GM12872 (cell line): Measurements from ENCODE around the gene DNAJB8.

Source experiments
- TF ChIP-seq, protein P1 (sequence below): IDR thresholded peaks from 3 replicates; pipeline ENCODE4 v1.5.1; 2011; ENCODE audit warnings: low read depth, mild to moderate bottlenecking, low read length, moderate library complexity; ENCODE audit not compliant: insufficient read depth

Gene DNAJB8

DNA sequence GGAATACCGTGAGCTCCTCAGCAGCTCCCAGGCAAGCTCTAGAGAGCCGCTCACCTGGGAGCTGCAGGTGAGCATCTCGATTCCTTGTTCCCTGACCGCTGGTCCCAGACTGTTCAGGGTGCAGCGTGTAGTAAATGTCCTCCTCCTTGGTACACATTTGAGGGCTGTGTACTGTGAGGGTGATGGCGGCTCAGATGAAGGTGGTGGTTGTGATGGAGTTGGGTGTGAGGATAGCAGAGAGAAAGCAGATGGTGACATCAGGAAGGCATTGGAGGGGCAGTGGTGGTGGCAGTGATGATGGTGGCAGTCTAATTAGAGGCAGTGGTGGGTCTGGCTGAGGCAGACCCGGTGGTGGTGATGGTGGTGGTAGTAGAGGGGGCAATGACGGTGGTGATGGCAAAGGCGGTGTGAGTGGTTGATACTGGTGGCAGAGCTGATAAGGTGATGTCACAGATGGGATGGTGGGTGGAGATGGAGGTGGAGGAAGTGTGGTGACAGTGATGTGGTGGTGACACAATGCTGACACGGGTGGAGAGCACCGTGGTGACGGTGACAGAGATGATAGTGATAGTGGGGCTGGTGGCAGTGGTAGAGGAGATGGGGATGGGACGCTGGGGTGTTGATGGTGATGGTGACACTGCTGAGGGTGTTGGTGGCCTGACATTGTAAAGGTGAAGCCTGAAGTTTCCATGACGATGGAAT, at the start of gene DNAJB8:
Gene DNAJB8, minus strand, starts transcription at position 51 of the 702 bp plus-strand sequence. CDS start 3,645 bp downstream, outside the sequence.
- TF ChIP-seq, protein P1, sequence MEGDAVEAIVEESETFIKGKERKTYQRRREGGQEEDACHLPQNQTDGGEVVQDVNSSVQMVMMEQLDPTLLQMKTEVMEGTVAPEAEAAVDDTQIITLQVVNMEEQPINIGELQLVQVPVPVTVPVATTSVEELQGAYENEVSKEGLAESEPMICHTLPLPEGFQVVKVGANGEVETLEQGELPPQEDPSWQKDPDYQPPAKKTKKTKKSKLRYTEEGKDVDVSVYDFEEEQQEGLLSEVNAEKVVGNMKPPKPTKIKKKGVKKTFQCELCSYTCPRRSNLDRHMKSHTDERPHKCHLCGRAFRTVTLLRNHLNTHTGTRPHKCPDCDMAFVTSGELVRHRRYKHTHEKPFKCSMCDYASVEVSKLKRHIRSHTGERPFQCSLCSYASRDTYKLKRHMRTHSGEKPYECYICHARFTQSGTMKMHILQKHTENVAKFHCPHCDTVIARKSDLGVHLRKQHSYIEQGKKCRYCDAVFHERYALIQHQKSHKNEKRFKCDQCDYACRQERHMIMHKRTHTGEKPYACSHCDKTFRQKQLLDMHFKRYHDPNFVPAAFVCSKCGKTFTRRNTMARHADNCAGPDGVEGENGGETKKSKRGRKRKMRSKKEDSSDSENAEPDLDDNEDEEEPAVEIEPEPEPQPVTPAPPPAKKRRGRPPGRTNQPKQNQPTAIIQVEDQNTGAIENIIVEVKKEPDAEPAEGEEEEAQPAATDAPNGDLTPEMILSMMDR = no peak

DNA sequence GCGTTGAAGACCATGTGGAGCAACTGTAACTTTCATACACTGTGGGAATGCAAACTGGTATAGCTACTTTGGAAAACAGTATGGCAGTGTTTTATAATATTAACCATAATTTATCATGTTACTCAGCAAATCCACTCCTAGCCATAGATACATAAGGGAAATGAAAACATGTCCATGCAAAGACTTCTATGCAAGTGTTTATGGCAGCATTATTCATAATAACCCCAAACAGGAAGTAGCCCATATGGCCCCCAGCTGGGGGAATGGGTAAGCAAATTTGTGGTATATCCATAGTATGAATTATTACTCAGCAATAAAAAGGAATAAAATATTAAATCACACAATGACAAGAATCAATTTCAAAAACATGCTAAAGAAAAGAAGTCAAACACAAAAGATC, 49.3 kb upstream of the DNAJB8 start:
- TF ChIP-seq, protein P1 = no peak

DNA sequence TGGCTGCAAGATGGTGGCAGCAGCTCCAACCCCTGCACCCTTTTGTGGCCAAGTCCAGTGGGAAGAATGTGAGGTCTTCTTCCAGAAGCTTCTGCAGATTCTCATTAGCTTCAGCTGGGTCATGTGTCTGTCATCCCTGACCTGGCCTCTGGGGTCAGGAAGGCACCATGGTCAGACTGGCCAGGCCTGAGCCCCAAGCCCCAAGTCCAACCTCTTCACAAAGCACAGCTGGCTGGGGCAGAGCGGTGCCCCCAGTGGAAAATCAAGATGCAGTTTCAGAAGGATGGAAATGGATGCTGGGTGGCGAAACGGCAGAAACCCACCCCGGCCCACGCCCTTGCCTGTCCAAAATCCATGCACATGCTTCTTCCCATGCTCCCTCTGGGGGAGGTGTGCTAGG, 42.2 kb upstream of the DNAJB8 start:
- TF ChIP-seq, protein P1 = no peak

DNA sequence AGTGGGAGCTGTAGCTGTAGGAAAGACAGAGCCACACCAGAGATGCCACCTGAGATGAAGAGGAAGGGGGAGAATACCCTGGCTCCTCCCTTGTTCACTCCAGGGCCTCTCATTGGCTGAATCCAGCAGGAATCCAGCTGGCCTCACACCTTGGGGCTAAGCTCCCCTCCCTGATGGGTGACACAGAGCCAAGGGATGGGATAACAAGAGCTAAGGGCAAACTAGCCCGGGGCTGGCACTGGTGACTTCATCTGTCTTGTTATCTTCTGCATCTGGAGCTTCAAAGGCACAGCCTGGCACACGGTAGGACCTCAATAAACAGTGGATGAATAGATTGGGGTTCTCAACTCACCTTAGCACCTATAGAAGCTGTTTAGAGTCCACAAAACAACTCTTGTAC, 40.1 kb upstream of the DNAJB8 start:
- TF ChIP-seq, protein P1 = no peak

DNA sequence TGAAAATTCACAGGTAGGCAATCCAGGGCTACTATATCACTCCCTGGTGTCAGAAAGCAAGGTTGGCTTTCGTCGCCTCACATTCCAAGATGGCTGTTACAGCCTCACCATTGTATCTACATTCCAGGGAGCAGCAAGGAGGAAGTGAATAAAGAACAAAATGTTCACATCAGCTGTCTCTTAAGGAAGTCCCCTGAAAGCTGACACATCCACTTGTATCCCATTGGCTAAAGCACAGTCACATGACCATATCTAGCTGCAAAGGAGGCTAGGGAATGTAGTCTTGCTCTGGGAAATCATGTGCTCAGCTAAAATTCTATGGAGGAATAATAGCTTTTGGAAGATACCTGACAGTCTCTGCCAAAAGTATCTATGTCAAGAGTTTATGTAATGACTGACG, 39.1 kb upstream of the DNAJB8 start:
- TF ChIP-seq, protein P1 = no peak

DNA sequence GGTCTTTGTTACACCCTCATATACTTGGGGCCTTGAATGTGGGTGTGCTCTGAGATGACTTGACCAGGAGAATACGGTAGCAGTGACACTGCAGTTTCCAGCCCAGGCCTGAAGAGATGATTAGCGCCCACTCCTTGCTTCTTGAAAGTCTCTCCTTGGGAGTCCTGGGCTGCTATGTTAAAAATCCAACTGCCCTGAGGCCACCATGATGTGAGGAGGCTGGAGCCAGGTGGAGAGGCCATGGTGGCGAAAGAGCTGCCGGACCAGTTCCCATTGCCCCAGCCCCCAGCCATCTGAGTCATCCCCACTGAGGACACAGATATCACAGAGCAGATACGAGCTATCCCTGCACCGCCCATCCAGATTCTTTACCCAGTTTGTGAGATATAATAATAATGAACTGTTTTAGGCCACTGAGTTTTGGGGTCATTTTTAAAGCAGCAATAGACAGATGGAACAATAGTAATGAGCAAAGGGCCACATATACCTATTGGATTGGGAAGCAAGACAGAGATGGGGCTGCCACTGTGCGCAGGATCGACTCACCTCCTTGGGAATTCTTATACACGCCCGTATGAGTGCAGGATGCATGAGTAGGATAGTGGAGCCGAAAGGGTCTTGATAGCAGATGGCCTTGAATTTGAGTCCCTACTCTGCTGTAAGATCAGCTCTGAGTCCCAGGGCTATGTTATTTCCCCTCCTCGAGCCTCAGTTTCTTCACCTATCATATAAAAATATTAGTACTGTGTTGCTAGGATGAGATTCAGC, 38.5 kb upstream of the DNAJB8 start:
- TF ChIP-seq, protein P1 = no peak

DNA sequence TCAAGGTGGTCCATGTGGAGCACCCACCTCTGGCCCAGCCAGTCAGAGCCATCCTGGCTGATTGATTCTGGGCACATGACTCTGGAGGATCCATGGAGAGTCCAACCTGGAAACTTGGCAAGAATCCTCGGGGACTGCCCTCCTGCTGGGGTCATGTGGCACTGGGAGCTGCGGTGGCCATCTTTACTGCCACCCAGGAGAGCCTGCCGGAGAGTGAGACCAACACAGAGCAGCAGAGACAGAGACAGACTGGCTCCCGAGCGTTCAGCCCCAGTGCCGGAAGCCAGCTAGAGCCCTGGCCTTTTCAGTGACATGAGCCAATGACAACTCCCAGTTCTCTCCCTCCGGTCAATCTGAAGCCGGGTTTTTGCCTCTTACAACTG, 37.8 kb upstream of the DNAJB8 start:
- TF ChIP-seq, protein P1 = no peak
